GM19372 (cell line): ENCODE measurements around the gene SPATC1L.

Experiments
- ATAC-seq: cut with Tn5 transposase; IDR thresholded peaks from one replicate; pipeline ENCODE4 v1.9.1; 2021; ENCODE audit warnings: mild to moderate bottlenecking, low read depth, moderate library complexity; ENCODE audit not compliant: unreplicated experiment

SPATC1L gene

DNA sequence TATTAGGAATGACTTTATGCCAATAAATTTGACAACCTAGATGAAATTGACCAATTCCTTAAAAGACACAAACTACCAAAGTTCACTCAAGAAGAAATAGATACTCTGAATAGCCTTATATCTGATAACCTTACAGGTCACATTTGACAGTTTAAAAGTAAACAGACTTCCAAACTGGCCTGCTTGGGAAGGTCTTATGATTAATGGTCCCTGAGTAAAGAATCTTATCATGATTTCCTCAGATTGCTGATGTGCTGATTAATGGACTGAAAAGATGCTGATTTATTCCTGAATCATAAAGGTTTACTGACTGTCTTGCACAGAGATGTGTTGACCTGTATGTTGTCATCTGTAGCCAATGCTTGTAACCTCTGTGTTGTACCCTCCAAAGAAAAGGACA lies 19.2 kb downstream of the SPATC1L start:
- no peak for ATAC-seq

DNA sequence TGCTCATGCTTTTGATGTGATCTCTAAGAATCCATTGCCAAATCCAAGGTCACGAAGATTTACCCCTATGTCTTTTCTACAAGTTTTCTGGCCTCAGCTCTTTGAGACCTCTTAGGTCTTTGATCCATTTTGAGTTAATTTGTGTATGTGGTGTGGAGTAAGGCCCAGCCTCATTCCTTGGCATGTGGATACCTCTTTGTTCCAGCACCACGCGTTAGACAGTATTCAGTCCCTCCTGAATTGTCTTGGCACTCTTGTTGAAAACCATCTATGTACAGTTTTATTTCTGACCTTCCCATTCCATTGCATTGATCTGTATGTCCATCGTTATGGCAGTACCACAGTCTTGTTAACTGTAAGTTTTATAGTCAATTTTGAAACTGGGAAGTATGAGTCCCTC lies 20.9 kb downstream of the SPATC1L start:
- ATAC-seq = no peak

DNA sequence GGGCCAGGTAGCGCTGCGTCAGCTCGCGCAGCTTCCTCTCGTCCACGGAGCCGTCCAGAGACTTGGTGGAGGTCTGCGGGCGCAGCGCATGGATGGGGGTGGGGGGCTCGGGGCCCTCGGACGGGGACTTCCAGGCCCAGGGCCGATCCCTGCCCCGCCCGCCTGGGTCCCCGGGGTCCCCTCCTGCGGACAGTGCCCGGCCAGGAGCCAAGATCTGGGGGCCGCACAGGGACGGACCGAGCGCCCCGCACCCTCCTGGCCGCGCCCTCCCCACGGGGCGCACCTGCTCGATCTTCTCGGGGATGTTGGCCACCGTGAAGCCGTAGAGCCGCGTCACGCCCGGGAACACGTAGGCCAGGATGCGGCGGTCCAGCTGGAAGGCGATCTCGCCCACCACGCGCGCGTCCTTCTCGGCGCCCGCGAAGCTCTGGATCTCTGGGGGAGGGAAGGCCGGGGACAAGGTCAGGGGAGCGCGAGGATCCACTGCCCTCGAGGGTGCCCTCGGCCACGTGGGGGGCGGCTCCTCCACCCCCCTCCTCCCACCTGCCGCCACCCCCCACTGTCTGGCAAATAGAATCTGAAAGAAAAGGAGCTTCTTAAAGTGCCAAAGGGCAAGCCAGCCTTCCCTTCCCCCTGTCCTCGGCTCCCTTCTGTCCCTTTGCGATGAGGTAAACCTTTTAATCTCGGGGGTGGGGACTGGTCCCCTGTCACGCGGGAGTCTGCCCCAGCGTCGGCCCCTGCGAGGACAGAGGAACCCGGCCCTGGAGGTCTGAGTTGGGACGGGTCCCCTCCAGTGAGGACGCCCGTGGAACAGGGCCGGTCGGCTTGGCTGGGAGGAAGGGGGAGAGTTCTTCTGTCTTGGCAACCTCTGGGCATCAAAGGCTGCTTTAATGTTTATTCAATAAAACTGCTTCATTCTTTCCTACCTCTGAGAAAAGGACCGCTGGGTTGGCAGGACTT lies 22.3 kb downstream of the SPATC1L start:
- ATAC-seq = no peak

DNA sequence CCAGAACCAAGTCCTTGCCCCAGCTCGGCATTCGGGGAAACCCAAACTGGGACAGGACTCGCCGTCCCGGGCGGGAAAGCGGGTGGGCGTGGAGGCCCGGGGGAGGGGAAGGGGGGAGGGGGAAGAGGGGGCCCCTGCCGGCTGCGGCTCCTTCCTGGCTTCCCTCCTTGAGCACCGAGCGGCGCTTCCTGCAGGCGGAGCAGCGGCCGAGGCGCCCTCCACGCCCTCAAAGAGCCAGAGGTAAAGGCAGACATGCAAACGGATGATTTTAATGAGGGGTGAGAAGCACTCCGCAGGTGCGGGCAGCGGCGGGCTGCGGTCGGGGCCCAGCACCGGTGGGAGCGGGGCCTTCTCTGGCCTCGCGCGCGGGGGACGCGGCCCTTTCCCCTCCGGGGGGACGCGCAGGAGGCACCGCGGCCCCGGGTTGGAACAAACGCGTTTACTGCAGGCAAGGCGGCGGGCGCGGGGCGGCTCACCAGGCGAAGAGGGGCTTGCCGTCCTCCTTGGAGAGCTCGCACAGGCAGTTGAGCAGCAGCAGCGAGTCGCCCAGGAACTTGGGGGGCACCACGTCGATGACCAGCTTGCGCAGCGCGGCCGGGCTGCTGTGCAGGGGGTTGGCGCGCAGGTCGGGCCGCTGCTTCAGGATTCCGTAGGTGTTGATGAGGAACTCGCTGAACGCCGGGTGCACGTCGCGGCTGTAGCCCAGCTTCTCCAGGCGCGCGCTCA lies 23.2 kb downstream of the SPATC1L start:
- no peak for ATAC-seq

DNA sequence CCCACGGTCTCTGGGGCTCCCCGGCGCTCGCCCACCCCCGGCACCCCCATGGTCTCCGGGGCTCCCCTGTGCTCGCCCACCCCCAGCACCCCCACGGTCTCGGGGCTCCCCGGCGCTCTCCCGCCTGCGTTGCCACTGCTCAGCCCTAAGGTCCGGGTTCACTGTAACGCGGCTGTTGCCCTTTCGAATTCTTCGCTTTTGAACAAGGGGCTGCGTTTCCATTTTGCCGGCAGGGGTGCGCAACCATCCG lies 23.7 kb downstream of the SPATC1L start:
- no peak for ATAC-seq

DNA sequence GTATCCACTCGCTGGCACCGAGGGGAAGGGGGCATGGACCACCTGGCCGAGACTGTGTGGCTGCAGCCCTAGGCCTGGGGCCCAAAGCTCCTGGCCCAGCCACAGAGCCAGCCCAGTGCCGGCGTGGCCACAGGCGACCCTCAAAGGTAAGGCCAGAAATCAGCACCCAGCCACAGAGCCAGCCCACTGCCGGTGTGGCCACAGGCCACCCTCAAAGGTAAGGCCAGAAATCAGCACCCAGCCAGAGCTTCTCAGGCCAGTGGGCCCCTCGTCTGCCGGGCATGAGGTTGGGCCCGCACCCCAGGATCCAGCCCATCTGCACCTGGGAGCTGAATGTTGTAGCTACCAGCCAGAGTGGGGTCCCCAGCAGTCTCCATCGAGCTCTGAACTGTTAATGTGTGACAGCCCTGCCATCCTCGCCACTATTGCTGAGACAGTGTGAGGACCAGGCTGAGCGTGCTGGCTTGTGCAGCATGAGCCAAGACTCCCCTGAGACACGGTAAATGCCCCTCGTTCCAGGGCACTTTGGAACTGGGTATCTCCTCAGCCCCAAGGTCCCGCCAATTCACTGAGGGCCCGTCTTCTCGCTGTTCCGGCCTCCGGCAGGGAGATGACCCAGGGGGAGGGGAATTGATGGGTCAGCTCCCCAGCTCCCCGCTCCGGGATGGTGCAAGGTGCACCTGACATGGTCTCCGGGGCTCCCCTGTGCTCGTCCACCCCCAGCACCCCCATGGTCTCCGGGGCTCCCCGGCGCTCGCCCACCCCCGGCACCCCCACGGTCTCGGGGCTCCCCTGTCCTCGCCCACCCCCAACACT lies 24.2 kb downstream of the SPATC1L start:
- no peak for ATAC-seq

DNA sequence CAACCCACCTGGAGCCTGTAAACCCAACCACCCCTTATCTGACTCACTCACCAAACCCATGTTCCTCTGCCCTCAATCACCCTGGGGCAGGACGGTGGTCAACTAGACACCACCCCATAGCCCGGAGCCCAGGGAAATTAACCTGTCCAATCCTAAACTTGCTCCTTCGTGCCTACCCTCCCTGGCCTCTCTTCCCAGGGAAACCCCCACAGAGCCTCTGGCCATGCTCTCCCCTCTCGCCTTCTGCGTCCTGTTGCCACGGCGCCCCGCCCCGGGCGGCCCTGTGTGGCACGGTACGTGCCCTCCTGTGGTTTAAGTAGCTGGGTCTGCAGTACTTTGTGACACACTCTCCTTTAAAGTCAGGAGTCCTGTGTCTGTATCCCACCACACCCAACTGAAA lies 24.9 kb downstream of the SPATC1L start:
- ATAC-seq = no peak

DNA sequence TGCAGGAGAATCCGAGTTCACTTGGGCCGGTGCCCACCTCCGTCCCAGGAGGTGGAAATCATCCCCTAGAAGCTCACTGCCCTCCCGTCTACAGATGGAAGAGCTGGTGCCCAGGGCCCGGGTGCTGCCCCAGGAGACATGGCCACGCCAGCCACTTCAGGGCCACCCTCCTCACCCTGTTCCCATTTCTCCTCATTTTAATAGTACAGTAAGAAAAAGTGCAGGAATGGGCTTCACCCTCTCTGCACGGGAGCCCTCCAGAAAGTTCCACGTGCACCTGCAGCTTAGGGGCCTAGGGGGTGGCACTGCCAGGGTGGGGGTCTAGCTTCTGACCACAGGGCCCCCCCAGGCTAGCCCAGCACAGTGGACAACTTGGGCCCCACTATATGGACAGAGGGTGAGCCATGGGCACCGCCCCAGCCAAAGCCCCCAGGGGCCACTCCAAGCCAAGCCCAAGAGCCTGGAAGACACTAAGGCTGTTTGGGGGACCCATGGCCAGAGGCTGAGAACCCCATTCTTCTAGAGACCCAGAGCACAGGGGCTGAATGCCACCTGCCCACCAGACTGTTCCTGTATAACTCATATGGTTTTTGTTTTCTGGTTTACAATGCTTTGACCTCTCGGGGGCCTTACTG lies 25.5 kb downstream of the SPATC1L start:
- no peak for ATAC-seq

DNA sequence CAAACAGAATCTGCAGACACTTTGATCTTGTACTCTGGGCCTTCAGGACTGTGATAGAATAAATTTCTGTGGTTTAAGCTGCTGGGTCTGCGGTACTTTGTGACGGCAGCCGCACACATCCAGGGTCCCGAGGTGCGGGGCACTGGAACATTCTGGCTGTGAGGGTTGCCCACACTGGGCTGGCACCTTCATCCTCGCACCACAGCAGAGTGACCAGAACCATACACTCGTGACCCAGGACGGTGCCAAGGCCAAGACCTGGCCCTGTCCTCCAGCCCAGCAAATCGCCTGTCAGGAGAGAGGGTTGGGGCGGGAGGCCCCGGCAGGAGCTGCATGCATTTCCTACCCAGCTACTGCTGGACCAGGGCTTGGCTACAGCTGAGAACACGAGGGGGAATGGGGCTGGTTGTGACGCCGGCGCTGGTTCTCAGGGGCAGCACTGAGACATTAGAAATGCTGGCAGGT lies 26.2 kb downstream of the SPATC1L start:
- ATAC-seq = no peak

DNA sequence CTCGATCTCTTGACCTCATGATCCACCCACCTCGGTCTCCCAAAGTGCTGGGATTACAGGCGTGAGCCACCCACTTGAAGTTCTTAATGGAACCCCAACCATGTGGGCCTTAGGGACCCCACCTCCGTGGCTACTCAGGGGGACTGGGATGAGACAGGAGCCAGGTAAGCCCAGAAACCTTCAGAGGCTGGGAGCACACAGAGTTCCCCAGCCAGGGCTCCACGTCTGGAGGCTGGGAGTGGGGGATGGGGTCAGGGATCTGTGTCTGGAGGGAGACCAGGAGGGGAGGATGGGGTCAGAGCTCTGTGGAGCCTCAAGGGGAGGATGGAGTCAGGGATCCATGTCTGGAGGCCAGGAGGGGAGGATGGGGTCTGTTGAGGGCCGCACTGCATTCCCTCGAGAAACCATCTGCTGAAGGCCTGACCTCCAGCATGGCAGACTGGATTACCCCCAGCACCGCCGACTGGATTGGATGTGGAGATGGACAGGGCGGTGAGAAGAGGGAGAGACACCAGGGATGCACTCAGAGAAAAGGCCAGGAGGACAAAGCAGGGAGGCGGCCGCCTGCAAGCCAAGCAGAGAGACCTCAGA lies 26.8 kb downstream of the SPATC1L start:
- no peak for ATAC-seq

DNA sequence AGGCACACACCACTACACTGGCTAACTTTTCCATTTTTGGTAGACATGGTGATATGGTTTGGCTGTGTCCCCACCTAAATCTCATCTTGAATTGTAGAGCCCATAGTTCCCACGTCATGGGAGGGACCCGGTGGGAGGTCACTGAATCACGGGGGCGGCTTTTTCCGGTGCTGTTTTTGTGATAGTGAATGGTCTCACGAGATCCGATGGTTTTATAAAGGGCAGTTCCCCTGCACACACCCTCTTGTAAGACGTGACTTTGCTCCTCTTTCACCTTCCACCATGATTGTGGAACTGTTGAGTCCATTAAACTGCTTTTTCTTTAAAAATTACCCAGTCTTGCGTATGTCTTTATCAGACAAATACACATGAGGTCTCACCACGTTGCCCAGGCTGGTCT lies 27.6 kb downstream of the SPATC1L start:
- ATAC-seq = no peak

DNA sequence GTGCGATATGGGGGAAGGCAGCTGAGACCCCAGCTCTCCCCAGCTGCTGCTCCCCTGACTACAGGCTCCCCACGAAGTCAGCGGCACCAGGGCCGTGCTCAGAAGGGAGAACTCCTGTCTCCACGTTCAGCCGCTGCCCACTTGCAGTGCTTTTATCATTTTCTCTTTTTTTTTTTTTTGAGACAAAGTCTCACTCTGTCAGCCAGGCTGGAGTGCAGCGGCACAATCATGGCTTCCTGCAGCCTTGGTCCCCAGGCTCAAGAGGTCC lies 27.9 kb downstream of the SPATC1L start:
- no peak for ATAC-seq

DNA sequence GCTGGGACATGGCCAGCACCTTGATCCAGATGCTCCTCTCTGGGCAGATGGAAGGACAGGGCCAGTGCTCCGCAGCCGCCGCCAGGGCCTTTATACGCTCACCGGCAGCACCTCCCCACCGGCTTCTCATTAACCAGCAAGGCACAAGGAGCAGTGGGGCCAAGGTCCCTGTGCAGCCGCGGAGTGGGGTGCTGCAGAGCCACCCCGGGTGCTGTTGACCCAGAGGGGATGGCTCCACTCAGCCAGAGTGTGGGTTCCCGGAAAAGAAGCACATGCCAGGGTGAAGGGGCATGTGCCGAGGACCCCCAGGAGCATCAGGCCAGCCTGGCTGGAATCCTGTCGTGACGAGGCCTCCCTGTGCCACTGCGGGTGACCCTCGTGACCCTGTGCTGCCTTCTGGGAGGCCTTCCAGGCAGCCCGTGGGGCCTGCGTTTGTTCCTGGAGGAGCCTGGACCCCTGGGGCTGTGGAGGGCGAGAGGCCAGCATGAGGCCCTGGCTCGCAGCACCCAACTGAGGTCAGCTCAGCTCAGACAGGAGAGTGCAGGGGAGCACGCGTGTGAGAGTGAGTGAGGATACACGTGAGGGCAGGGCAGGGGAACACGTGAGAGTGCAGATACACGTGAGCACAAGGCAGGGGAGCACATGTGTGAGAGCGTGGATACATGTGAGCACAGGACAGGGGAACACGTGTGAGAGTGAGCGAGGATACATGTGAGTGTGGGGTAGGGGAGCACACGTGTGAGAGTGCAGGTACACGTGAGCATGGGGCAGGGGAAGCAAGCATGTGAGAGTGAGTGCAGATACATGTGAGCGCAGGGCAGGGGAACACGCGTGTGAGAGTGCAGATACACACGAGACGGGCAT lies 28.5 kb downstream of the SPATC1L start, which contains the start of gene FTCD:
Gene FTCD (minus strand): TSS at position 66 of the 864 bp plus-strand sequence. CDS start 56 bp downstream, at position 10.
- ATAC-seq = no peak

DNA sequence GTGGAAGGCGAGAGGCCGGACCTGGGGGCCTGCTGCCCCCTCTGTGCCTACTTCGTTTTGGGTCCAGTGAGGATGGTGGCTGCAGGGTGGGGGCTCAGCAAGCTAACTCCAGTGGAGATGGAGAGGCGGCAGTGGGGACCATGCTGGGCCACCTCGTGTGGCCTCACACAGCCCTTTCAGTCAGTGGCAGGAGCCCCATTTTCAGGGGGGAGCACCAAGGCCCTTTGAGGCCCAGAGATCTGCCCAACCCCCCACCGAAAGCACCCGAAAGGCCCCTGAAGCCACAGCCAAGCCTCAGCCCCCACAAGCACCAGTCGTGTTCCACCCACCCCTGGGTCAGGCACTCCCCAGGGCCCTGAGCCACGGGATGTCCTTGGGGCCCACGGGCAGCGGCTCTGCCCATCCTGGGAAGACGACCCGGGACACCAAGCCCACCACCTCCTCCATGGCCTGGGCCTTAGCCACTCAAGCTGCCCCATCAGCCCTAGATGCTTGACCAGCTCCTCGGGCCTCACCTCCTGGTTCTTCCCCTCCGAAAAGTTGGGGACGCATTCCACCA lies 29.2 kb downstream of the SPATC1L start:
- no peak for ATAC-seq

DNA sequence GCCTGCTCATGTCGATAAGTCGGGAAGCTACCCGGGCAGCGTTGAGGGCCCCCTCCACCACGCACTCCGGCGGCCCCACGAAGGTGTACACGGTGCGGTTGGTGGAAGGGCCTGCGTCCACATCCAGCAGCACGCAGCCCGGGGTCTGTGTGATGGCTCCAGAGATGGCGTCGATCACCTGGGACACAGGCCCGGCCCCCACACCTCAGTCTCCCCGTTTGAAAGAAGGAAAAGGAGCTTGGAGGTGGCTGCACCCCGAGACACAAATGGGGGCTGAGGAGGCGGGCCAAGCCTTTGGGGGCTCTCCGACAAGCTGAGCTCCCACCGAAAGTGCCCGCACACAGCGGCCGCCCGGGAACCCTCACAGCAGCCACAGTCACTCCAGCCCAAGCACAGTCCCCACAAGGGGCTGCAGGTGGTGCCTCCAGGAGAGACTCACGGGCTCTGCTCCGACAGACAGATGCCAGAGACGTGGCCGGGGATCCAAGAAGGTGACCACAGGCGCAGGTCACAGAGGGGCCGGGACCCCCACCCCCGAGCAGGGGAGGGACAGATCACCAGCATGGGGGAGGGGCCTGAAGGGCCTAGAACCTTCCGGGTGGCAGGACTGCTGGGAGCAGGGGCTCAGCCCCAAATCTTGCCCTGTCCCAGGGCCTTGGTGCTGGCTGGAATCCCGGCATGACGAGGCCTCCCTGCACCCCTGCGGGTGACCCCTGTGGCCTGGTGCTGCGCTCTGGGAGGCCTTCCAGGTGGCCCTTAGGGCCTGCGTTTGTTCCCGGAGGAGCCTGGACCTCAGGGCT lies 29.9 kb downstream of the SPATC1L start:
- ATAC-seq = no peak

DNA sequence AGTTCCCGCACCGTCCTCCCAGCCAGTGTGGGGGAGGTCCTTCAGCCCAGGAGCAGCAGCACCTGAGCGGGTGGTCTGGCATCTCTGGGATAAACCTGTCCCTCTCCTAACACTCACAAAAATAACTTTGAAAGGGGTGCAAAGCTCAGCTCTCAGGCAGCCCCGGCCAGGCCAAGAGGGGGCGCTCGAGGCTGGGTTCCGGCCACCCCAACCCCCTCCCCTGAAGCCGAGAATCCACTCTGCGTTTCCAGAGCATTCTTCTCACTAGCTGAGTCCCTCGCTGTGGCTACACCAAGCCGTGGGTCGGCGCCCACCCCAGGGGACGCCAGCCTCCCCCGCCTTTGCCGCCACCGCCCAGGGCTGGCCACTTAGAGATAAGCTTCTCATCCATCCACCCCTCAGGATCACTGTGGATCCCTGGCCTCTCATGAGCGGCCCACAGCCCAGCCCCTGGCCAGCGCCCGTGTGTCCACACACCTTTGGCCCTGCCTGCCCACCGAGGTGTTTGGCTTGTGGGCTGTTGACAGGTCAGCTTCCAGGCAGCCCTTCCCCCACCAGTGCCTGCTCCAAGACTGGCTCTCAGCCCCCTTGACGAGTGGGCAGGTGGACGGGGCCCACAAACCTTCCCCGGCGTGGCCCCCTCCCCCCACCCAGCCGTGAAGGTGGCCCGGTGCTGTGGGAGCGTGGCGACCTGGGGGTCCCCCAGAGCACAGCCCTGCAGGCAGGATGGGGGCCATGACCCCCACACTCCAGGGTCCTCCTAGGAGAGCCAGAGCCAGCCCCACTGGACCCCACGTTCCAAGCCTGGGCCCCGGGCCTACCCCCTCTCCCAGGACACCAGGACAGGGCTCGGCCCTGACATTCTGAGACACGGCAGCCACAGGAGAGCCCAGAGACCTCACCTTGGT lies 30.8 kb downstream of the SPATC1L start:
- ATAC-seq = no peak

DNA sequence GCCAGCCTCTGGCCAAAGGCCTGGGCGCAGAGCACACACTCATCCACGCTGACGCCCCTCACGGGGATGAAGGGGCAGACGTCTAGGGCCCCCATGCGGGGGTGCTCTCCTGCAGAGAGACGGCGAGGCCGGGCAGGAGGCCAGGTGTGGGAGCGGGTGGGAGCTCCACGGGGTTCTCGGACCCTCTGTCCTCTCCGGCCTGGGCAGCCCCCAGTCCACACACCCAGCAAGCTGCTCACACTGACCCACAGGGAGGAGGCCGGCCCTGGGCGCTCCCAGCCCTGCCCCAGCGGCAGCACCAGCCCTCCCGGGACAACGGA lies 31.4 kb downstream of the SPATC1L start:
- no peak for ATAC-seq
